Trophoblast cell (in vitro differentiated cells and primary cell): ENCODE measurements around the gene ITGA1.

ENCODE experiments used
- DNase-seq, 2 donors: peaks; one replicate each; pipeline ENCODE4 v3.0.0-alpha.2; 2016
- H2AFZ ChIP-seq: 2 replicates; pipeline ENCODE4 v1.6.1; 2013; ENCODE audit warnings: low read length, moderate library complexity, mild to moderate bottlenecking; ENCODE audit not compliant: insufficient read depth, poor library complexity
- H2AK5ac ChIP-seq: 2 replicates; pipeline ENCODE4 v1.6.1; 2013; ENCODE audit warnings: mild to moderate bottlenecking, low read length
- H2BK120ac ChIP-seq: 2 replicates; pipeline ENCODE4 v1.6.1; 2013; ENCODE audit warnings: low read length, mild to moderate bottlenecking, moderate library complexity; ENCODE audit not compliant: insufficient read depth, poor library complexity
- H2BK12ac ChIP-seq: 2 replicates; pipeline ENCODE4 v1.6.1; 2013; ENCODE audit warnings: mild to moderate bottlenecking, low read length, moderate library complexity
- H2BK5ac ChIP-seq: 2 replicates; pipeline ENCODE4 v1.6.1; 2013; ENCODE audit warnings: low read length, low read depth, moderate library complexity, mild to moderate bottlenecking; ENCODE audit not compliant: poor library complexity
- H3K14ac ChIP-seq: 2 replicates; pipeline ENCODE4 v1.6.1; 2013; ENCODE audit warnings: mild to moderate bottlenecking, low read length
- H3K18ac ChIP-seq: 2 replicates; pipeline ENCODE4 v1.6.1; 2013; ENCODE audit warnings: mild to moderate bottlenecking, low read length
- H3K23ac ChIP-seq: 2 replicates; pipeline ENCODE4 v1.6.1; 2013; ENCODE audit warnings: low read length
- H3K27ac ChIP-seq: 2 replicates; pipeline ENCODE4 v1.5.1; 2013; ENCODE audit warnings: low read depth, mild to moderate bottlenecking, inconsistent platforms, low read length, moderate library complexity
- H3K27me3 ChIP-seq: 2 replicates; pipeline ENCODE4 v1.6.1; 2013; ENCODE audit warnings: inconsistent platforms, mild to moderate bottlenecking, low read length, moderate library complexity; ENCODE audit not compliant: insufficient read depth
- H3K36me3 ChIP-seq, 2 experiments: 1 replicate in 1 of 2; 2 replicates in 1 of 2; pipeline ENCODE4 v1.6.1; 2013; ENCODE audit warnings: low read length in 2 of 2, mild to moderate bottlenecking in 2 of 2, moderate library complexity in 1 of 2; ENCODE audit not compliant: insufficient read depth in 2 of 2, control insufficient read depth in 1 of 2
- H3K4ac ChIP-seq: 2 replicates; pipeline ENCODE4 v1.6.1; 2013; ENCODE audit warnings: low read depth, mild to moderate bottlenecking, low read length, moderate library complexity
- H3K4me1 ChIP-seq, 2 experiments: 1 replicate in 1 of 2; 2 replicates in 1 of 2; pipeline ENCODE4 v1.6.1; 2013; ENCODE audit warnings: low read length in 2 of 2, mild to moderate bottlenecking in 2 of 2, moderate library complexity in 1 of 2; ENCODE audit not compliant: insufficient read depth in 2 of 2, control insufficient read depth in 1 of 2
- H3K4me2 ChIP-seq: 2 replicates; pipeline ENCODE4 v1.6.1; 2013; ENCODE audit warnings: inconsistent platforms, mild to moderate bottlenecking, low read length, moderate library complexity
- H3K4me3 ChIP-seq: 2 replicates; pipeline ENCODE4 v1.5.1; 2013; ENCODE audit warnings: mild to moderate bottlenecking, low read depth, low read length, inconsistent platforms
- H3K79me1 ChIP-seq: one replicate; pipeline ENCODE4 v1.6.1; 2013; ENCODE audit warnings: low read length
- H3K79me2 ChIP-seq: 2 replicates; pipeline ENCODE4 v1.6.1; 2013; ENCODE audit warnings: low read length, mild to moderate bottlenecking; ENCODE audit not compliant: control insufficient read depth, insufficient read depth, poor library complexity
- H3K9ac ChIP-seq: 2 replicates; pipeline ENCODE4 v1.6.1; 2013; ENCODE audit warnings: mild to moderate bottlenecking, low read length
- H3K9me3 ChIP-seq: 2 replicates; pipeline ENCODE4 v1.6.1; 2013; ENCODE audit warnings: low read depth, mild to moderate bottlenecking, control low read depth, inconsistent platforms, low read length; ENCODE audit not compliant: insufficient read depth
- H4K12ac ChIP-seq: 2 replicates; pipeline ENCODE4 v1.6.1; 2013; ENCODE audit warnings: low read depth, mild to moderate bottlenecking, low read length, moderate library complexity
- H4K8ac ChIP-seq: 2 replicates; pipeline ENCODE4 v1.6.1; 2013; ENCODE audit warnings: low read depth, mild to moderate bottlenecking, low read length, moderate library complexity
- H4K91ac ChIP-seq: one replicate; pipeline ENCODE4 v1.6.1; 2013; ENCODE audit warnings: low read depth, mild to moderate bottlenecking, low read length, moderate library complexity
- WGBS: extraction: QIAGEN DNeasy Blood & Tissue Kit; methylation state at CpG from one replicate; pipeline ENCODE4 v1.1.7; 2013; ENCODE audit warnings: missing lambda C conversion rate; ENCODE audit not compliant: insufficient read length, insufficient coverage; ENCODE audit errors: extremely low coverage; 5-methylcytosine and 5-hydroxymethylcytosine counted together

Gene ITGA1

DNA sequence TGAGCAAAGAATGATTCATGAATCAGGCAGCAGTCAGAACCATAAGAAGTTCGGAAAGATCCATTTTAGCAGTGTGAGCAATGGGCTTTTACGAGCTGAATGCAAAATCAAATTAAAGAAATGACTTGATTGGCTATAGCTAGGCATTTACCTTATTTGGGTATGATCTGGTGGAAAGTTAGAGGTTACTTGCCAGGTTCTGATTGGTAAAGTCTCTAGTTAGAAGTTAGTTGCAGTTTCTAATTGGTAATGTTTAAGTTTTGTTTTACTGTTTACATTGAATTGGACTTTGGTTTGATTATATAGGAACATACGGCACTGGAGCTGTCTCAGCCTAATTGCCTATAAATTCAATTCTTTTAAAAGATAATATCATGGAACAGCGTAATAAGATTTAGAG is 97.9 kb downstream of the ITGA1 start:
- no CpG with 5 or more reads among the region's 4 CpGs for WGBS
- Histone ChIP-seq H3K79me1 (no peaks in the 10 kb centered on the region), H2AFZ (no peak overlapping the region), H3K79me2 (no peaks in the 10 kb centered on the region), H3K4me3 (no peak overlapping the region), H3K4ac (no peak overlapping the region), H3K23ac (no peak overlapping the region), H4K91ac (no peak overlapping the region), H3K4me1 (peaks cover 0 to 4% of the 10 kb centered on the region in 2 experiments), H3K27me3 (no peaks in the 10 kb centered on the region), H4K8ac (no peak overlapping the region), H3K36me3 (no peaks in the 10 kb centered on the region), H3K18ac (no peak overlapping the region), H2BK12ac (no peak overlapping the region), H4K12ac (no peak overlapping the region), H2BK120ac (no peak overlapping the region), H3K14ac (no peak overlapping the region), H3K4me2 (no peak overlapping the region), H3K9me3 (no peaks in the 10 kb centered on the region), H2BK5ac (no peak overlapping the region), H3K9ac (no peak overlapping the region), H3K27ac (no peak overlapping the region), H2AK5ac (no peak overlapping the region)
- DNase-seq, result no peak

GRCh38 chr5:52886206-52886605 is 98.5 kb downstream of the ITGA1 start:
- H3K27ac ChIP-seq, result no peak overlapping the region
- no peak overlapping the region for H4K91ac ChIP-seq
- no peak overlapping the region for H3K14ac ChIP-seq
- no peak overlapping the region for H3K9ac ChIP-seq
- no peak overlapping the region for H3K4me3 ChIP-seq
- H3K4me1 ChIP-seq, result peaks cover 0 to 4% of the 10 kb centered on the region in 2 experiments
- no peak overlapping the region for H3K23ac ChIP-seq
- H3K79me1 ChIP-seq, result no peaks in the 10 kb centered on the region
- no peak overlapping the region for H3K4me2 ChIP-seq
- H4K12ac ChIP-seq, result no peak overlapping the region
- H2AFZ ChIP-seq, result no peak overlapping the region
- no peak overlapping the region for H2BK5ac ChIP-seq
- peak in 1 of 2 donors; percentile 48 for DNase-seq
- H3K9me3 ChIP-seq, result no peaks in the 10 kb centered on the region
- no peak overlapping the region for H2AK5ac ChIP-seq
- WGBS, result no CpG with 5 or more reads among the region's 2 CpGs
- H4K8ac ChIP-seq, result no peak overlapping the region
- no peak overlapping the region for H2BK120ac ChIP-seq
- no peaks in the 10 kb centered on the region for H3K36me3 ChIP-seq
- H3K27me3 ChIP-seq, result no peaks in the 10 kb centered on the region
- H2BK12ac ChIP-seq, result no peak overlapping the region
- H3K79me2 ChIP-seq, result no peaks in the 10 kb centered on the region
- H3K18ac ChIP-seq, result no peak overlapping the region
- no peak overlapping the region for H3K4ac ChIP-seq

- H2AK5ac ChIP-seq, result no peak overlapping the region
- no peak overlapping the region for H3K18ac ChIP-seq
- no peaks in the 10 kb centered on the region for H3K79me2 ChIP-seq
- H3K27ac ChIP-seq, result no peak overlapping the region
- H4K91ac ChIP-seq, result no peak overlapping the region
- no peak overlapping the region for H4K8ac ChIP-seq
- no peaks in the 10 kb centered on the region for H3K36me3 ChIP-seq
- peaks cover 0 to 4% of the 10 kb centered on the region in 2 experiments for H3K4me1 ChIP-seq
- no peak overlapping the region for H3K4me3 ChIP-seq
- H3K4ac ChIP-seq, result no peak overlapping the region
- WGBS, result no CpG with 5 or more reads among the region's 2 CpGs
- H2BK12ac ChIP-seq, result no peak overlapping the region
- no peak for DNase-seq
- H3K4me2 ChIP-seq, result no peak overlapping the region
- no peak overlapping the region for H4K12ac ChIP-seq
- no peak overlapping the region for H2BK120ac ChIP-seq
- H2AFZ ChIP-seq, result no peak overlapping the region
- H3K27me3 ChIP-seq, result no peaks in the 10 kb centered on the region
- H3K9me3 ChIP-seq, result no peaks in the 10 kb centered on the region
- H3K79me1 ChIP-seq, result no peaks in the 10 kb centered on the region
- H3K23ac ChIP-seq, result no peak overlapping the region
- no peak overlapping the region for H3K14ac ChIP-seq
- H3K9ac ChIP-seq, result no peak overlapping the region
- no peak overlapping the region for H2BK5ac ChIP-seq
Measured at GRCh38 chr5:52887066-52887465, 99.3 kb downstream of the ITGA1 start.

DNA sequence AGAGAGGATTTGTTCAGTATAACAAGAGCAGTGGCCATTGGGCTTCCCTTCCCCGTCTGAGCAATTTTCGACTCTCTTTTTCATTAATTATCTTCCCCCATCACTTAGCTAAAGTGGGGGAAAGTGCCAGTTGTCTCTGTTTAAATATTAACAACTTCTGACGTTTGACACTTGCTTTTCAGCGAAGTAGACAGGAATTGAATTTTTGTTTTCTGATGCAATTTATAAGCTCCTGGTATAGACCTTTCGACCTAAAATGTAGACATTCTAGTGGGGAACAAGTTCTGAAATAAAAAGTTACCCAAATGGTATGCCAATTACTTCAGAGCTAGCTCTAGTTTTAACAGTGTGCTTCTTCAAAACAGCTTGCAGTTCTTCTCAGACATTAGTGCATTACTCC is 100.6 kb downstream of the ITGA1 start:
- Histone ChIP-seq H4K91ac (no peak overlapping the region), H3K4me2 (no peak overlapping the region), H3K27me3 (no peaks in the 10 kb centered on the region), H3K4me1 (peaks cover 0 to 4% of the 10 kb centered on the region in 2 experiments), H4K12ac (no peak overlapping the region), H2AFZ (no peak overlapping the region), H3K4me3 (no peak overlapping the region), H3K27ac (no peak overlapping the region), H2BK12ac (no peak overlapping the region), H2BK5ac (no peak overlapping the region), H3K4ac (no peak overlapping the region), H3K23ac (no peak overlapping the region), H3K36me3 (no peaks in the 10 kb centered on the region), H3K79me1 (no peaks in the 10 kb centered on the region), H4K8ac (no peak overlapping the region), H3K18ac (no peak overlapping the region), H2BK120ac (no peak overlapping the region), H3K9me3 (no peaks in the 10 kb centered on the region), H3K14ac (no peak overlapping the region), H2AK5ac (no peak overlapping the region), H3K9ac (no peak overlapping the region), H3K79me2 (no peaks in the 10 kb centered on the region)
- no CpG with 5 or more reads among the region's 5 CpGs for WGBS
- DNase-seq, result no peak
